ENCODE data around the gene ITGBL1. TPM values are rescaled to one million over a fixed set of nuclear protein-coding genes. Genes with fewer than 3 reads are reported as not detected.

The ITGBL1 gene
- total RNA-seq, 1 experiment from 2014 or later: 0.22 TPM

GRCh38 chr13:101711307-101712025 is 259.0 kb downstream of the ITGBL1 start (continued):
- TF ChIP-seq NR1H2 (CRISPR knock-in tag; IDR thresholded peaks at IDR 0.05) (no peak), ZNF512 (CRISPR knock-in tag; IDR thresholded peaks at IDR 0.05; ENCODE audit: borderline replicate concordance) (no peak), ZNF423 (CRISPR knock-in tag; IDR thresholded peaks at IDR 0.05) (no peak), ZNF671 (CRISPR knock-in tag; IDR thresholded peaks at IDR 0.05) (no peak), IRF2 (CRISPR knock-in tag; IDR thresholded peaks at IDR 0.05; ENCODE audit: borderline replicate concordance, low read depth) (no peak), CREB1 (CRISPR knock-in tag; IDR thresholded peaks at IDR 0.05) (no peak), SMAD4 (CRISPR knock-in tag; IDR thresholded peaks at IDR 0.05) (no peak), ZNF138 (CRISPR knock-in tag; conservative IDR thresholded peaks at IDR 0.05) (no peak)
- TF ChIP-seq, protein P1, sequence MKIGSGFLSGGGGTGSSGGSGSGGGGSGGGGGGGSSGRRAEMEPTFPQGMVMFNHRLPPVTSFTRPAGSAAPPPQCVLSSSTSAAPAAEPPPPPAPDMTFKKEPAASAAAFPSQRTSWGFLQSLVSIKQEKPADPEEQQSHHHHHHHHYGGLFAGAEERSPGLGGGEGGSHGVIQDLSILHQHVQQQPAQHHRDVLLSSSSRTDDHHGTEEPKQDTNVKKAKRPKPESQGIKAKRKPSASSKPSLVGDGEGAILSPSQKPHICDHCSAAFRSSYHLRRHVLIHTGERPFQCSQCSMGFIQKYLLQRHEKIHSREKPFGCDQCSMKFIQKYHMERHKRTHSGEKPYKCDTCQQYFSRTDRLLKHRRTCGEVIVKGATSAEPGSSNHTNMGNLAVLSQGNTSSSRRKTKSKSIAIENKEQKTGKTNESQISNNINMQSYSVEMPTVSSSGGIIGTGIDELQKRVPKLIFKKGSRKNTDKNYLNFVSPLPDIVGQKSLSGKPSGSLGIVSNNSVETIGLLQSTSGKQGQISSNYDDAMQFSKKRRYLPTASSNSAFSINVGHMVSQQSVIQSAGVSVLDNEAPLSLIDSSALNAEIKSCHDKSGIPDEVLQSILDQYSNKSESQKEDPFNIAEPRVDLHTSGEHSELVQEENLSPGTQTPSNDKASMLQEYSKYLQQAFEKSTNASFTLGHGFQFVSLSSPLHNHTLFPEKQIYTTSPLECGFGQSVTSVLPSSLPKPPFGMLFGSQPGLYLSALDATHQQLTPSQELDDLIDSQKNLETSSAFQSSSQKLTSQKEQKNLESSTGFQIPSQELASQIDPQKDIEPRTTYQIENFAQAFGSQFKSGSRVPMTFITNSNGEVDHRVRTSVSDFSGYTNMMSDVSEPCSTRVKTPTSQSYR (CRISPR knock-in tag; IDR thresholded peaks at IDR 0.05): no peak

DNA sequence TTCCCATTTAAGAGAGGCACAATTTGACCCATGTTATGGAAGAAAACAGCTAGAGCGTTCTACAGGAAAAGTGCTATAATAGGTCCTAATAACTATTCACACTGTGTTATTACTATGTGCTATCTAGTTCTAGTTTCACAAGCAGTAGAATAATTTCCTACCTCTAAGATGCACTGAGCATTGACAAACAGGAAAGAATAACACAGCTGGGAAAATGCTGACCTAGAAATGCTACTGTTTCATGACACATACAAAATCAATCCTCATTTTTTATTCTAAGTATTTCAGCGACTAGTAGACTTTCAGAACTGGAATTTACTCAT is 259.5 kb downstream of the ITGBL1 start:
- no peak overlapping the region for H3K4me3 Mint-ChIP-seq
- no peaks in the 10 kb centered on the region for H3K36me3 Mint-ChIP-seq
- TF ChIP-seq ZNF423 (CRISPR knock-in tag; IDR thresholded peaks at IDR 0.05) (no peak), NR3C1 (CRISPR knock-in tag; conservative IDR thresholded peaks at IDR 0.05; ENCODE audit: low read depth) (no peak)
- TF ChIP-seq, protein P2, sequence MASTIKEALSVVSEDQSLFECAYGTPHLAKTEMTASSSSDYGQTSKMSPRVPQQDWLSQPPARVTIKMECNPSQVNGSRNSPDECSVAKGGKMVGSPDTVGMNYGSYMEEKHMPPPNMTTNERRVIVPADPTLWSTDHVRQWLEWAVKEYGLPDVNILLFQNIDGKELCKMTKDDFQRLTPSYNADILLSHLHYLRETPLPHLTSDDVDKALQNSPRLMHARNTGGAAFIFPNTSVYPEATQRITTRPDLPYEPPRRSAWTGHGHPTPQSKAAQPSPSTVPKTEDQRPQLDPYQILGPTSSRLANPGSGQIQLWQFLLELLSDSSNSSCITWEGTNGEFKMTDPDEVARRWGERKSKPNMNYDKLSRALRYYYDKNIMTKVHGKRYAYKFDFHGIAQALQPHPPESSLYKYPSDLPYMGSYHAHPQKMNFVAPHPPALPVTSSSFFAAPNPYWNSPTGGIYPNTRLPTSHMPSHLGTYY (CRISPR knock-in tag; IDR thresholded peaks at IDR 0.05): no peak
- TF ChIP-seq, protein P3, sequence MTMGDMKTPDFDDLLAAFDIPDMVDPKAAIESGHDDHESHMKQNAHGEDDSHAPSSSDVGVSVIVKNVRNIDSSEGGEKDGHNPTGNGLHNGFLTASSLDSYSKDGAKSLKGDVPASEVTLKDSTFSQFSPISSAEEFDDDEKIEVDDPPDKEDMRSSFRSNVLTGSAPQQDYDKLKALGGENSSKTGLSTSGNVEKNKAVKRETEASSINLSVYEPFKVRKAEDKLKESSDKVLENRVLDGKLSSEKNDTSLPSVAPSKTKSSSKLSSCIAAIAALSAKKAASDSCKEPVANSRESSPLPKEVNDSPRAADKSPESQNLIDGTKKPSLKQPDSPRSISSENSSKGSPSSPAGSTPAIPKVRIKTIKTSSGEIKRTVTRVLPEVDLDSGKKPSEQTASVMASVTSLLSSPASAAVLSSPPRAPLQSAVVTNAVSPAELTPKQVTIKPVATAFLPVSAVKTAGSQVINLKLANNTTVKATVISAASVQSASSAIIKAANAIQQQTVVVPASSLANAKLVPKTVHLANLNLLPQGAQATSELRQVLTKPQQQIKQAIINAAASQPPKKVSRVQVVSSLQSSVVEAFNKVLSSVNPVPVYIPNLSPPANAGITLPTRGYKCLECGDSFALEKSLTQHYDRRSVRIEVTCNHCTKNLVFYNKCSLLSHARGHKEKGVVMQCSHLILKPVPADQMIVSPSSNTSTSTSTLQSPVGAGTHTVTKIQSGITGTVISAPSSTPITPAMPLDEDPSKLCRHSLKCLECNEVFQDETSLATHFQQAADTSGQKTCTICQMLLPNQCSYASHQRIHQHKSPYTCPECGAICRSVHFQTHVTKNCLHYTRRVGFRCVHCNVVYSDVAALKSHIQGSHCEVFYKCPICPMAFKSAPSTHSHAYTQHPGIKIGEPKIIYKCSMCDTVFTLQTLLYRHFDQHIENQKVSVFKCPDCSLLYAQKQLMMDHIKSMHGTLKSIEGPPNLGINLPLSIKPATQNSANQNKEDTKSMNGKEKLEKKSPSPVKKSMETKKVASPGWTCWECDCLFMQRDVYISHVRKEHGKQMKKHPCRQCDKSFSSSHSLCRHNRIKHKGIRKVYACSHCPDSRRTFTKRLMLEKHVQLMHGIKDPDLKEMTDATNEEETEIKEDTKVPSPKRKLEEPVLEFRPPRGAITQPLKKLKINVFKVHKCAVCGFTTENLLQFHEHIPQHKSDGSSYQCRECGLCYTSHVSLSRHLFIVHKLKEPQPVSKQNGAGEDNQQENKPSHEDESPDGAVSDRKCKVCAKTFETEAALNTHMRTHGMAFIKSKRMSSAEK (CRISPR knock-in tag; IDR thresholded peaks at IDR 0.05; ENCODE audit: borderline replicate concordance): no peak
- H3K27me3 Mint-ChIP-seq (ENCODE audit: low read depth): no peaks in the 10 kb centered on the region; the same call in 1 of the 2 replicates
- DNase-seq (ENCODE audit: low spot score) (no peak), ATAC-seq (no peak)
- H3K27ac Mint-ChIP-seq: no peak overlapping the region
- no peaks in the 10 kb centered on the region for H3K9me3 Mint-ChIP-seq
- CTCF ChIA-PET: no interaction called here
- POLR2A ChIA-PET: no interaction called here
- H3K4me1 Mint-ChIP-seq: peaks cover 11% of the 10 kb centered on the region

DNA sequence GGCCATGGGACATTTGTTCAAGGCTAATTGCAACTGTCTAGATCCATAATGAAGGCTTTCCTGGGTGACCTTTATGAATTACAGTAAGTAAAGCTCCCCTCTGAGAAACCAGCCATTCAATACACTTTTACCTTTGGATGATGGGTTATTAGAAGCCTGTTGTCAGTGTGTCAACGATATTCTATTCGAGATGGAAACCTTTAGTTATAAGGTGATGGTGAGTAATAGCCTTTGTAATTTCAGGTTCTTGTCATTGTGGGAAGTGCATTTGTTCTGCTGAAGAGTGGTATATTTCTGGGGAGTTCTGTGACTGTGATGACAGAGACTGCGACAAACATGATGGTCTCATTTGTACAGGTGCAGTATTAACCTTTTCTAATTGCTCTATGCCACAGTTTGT is 261.7 kb downstream of the ITGBL1 start:
- Mint-ChIP-seq H3K36me3 (no peaks in the 10 kb centered on the region), H3K27ac (no peak overlapping the region), H3K4me1 (no peaks in the 10 kb centered on the region), H3K9me3 (no peaks in the 10 kb centered on the region), H3K27me3 (ENCODE audit: low read depth) (no peaks in the 10 kb centered on the region), H3K4me3 (no peak overlapping the region)
- ChIA-PET POLR2A (no interaction called here), CTCF (no interaction called here)
- no peak for DNase-seq (ENCODE audit: low spot score)
- ATAC-seq: no peak
- TF ChIP-seq, protein P4, sequence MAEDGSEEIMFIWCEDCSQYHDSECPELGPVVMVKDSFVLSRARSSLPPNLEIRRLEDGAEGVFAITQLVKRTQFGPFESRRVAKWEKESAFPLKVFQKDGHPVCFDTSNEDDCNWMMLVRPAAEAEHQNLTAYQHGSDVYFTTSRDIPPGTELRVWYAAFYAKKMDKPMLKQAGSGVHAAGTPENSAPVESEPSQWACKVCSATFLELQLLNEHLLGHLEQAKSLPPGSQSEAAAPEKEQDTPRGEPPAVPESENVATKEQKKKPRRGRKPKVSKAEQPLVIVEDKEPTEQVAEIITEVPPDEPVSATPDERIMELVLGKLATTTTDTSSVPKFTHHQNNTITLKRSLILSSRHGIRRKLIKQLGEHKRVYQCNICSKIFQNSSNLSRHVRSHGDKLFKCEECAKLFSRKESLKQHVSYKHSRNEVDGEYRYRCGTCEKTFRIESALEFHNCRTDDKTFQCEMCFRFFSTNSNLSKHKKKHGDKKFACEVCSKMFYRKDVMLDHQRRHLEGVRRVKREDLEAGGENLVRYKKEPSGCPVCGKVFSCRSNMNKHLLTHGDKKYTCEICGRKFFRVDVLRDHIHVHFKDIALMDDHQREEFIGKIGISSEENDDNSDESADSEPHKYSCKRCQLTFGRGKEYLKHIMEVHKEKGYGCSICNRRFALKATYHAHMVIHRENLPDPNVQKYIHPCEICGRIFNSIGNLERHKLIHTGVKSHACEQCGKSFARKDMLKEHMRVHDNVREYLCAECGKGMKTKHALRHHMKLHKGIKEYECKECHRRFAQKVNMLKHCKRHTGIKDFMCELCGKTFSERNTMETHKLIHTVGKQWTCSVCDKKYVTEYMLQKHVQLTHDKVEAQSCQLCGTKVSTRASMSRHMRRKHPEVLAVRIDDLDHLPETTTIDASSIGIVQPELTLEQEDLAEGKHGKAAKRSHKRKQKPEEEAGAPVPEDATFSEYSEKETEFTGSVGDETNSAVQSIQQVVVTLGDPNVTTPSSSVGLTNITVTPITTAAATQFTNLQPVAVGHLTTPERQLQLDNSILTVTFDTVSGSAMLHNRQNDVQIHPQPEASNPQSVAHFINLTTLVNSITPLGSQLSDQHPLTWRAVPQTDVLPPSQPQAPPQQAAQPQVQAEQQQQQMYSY (CRISPR knock-in tag; IDR thresholded peaks at IDR 0.05): no peak
- TF ChIP-seq ZNF423 (CRISPR knock-in tag; IDR thresholded peaks at IDR 0.05): no peak
- TF ChIP-seq, protein P5, sequence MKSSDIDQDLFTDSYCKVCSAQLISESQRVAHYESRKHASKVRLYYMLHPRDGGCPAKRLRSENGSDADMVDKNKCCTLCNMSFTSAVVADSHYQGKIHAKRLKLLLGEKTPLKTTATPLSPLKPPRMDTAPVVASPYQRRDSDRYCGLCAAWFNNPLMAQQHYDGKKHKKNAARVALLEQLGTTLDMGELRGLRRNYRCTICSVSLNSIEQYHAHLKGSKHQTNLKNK (CRISPR knock-in tag; IDR thresholded peaks at IDR 0.05): no peak
- TF ChIP-seq SOX15 (CRISPR knock-in tag; IDR thresholded peaks at IDR 0.05): no peak
- TF ChIP-seq, protein P6, sequence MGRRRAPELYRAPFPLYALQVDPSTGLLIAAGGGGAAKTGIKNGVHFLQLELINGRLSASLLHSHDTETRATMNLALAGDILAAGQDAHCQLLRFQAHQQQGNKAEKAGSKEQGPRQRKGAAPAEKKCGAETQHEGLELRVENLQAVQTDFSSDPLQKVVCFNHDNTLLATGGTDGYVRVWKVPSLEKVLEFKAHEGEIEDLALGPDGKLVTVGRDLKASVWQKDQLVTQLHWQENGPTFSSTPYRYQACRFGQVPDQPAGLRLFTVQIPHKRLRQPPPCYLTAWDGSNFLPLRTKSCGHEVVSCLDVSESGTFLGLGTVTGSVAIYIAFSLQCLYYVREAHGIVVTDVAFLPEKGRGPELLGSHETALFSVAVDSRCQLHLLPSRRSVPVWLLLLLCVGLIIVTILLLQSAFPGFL (CRISPR knock-in tag; IDR thresholded peaks at IDR 0.05; ENCODE audit: borderline replicate concordance): no peak
